HT1080 (cell line): Measurements from ENCODE around the gene ADD2. TPM values are rescaled to one million over a fixed set of nuclear protein-coding genes. Genes with fewer than 3 reads are reported as not detected.

Experiments used
- small RNA-seq: library from RNA; depleted of rRNA; stranded (forward); fragments of <200 nt; gene quantifications from one replicate; pipeline ENCODE3, GENCODE V24; 2014
- total RNA-seq: library from RNA; depleted of rRNA; stranded (reverse); fragments of >200 nt; shearing (Covaris generic); gene quantifications from 2 replicates; pipeline ENCODE4 v1.2.3, GENCODE V29; 2014; rRNA removed

Gene ADD2
- total RNA-seq, 1 experiment from 2014 or later = 79.9 TPM

Small RNA genes within 50 kb of the gene (small RNA-seq; reads per million reads assigned to genes)
- not detected for gene HMGN2P21

Other genes with a start within 250 kb of the ADD2 start
- 25.8 and 28.2 TPM in 2 replicates for gene TGFA, start 214.4 kb downstream of the ADD2 start, total RNA-seq
- gene FIGLA, start 22.4 kb upstream of the ADD2 start, total RNA-seq = not detected in 2 replicates
- not detected in 2 replicates for gene CLEC4F, start 52.4 kb upstream of the ADD2 start, total RNA-seq
- not detected in 2 replicates for gene CD207, start 67.6 kb upstream of the ADD2 start, total RNA-seq
- gene VAX2, start 132.4 kb upstream of the ADD2 start, total RNA-seq = not detected in 2 replicates
- gene ATP6V1B1, start 167.7 kb upstream of the ADD2 start, total RNA-seq = not detected in 2 replicates
- 0.03 TPM in 1 of 2 replicates, not detected in the other for gene ANKRD53, start 210.4 kb upstream of the ADD2 start, total RNA-seq
- gene TEX261, start 226.7 kb upstream of the ADD2 start, total RNA-seq = 38.4 and 60.1 TPM in 2 replicates